Mucosa of descending colon (tissue), 3 donors: ENCODE data around the gene OXLD1. TPM values are rescaled to one million over a fixed set of nuclear protein-coding genes. Genes with fewer than 3 reads are reported as not detected.

Experiments
- ATAC-seq: fragments of 200-7000 bp; cut with Tn5 transposase; one replicate; pipeline ENCODE4 v1.9.1; 2020; ENCODE audit warnings: mild to moderate bottlenecking, moderate library complexity
- DNase-seq, 3 donors: peaks; one replicate each; pipeline ENCODE4 v3.0.0-alpha.2; 2020
- H3K36me3 ChIP-seq: fragments of 200-600 bp; one replicate; pipeline ENCODE4 v1.8.0; 2021; ENCODE audit warnings: low read depth, mild to moderate bottlenecking
- H3K4me1 ChIP-seq: fragments of 200-600 bp; one replicate; pipeline ENCODE4 v1.8.0; 2021; ENCODE audit warnings: low read depth, mild to moderate bottlenecking
- H3K4me3 ChIP-seq: fragments of 200-600 bp; one replicate; pipeline ENCODE4 v1.8.0; 2021; ENCODE audit warnings: mild to moderate bottlenecking
- H3K9me3 ChIP-seq: fragments of 200-600 bp; one replicate; pipeline ENCODE4 v1.8.0; 2021; ENCODE audit warnings: mild to moderate bottlenecking
- CTCF ChIP-seq: fragments of 200-600 bp; IDR thresholded peaks from one replicate; pipeline ENCODE4 v1.8.0; 2022; ENCODE audit warnings: antibody characterized with exemption, mild to moderate bottlenecking
- intact Hi-C, 2 donors: fragments of 100-400 bp; cut with DNase I in 1 of 2; cut with micrococcal nuclease in 1 of 2; formaldehyde crosslinking; loops; one replicate each; pipeline versions ENCODE4 v1.11.0 to v1.11.1; 2022; cut with DNase I, micrococcal nuclease
- total RNA-seq, 3 donors: library from RNA; stranded (reverse); fragmentation: NEBNext Ultra II Directional in 2 of 3; extraction: Animal tissue kit (Norgen Biotek cat#: 25700) in 2 of 3; gene quantifications; one replicate each; pipeline versions ENCODE4 v1.2.1 to v1.2.4, GENCODE V29; 2021 to 2023
- donor health status: DM: no; HTN: no; CAD: no; lungs with moderate emphysema.
- donor health status: DM: no; HTN: no; CAD: no.
- donor health status: DM: no; HTN: yes; CAD: no.

The OXLD1 gene
- total RNA-seq, 3 donors from 2014 or later: 26.3 to 27.5 (median 26.8) TPM

- peaks cover 29% of the 10 kb centered on the region for H3K4me1 ChIP-seq
- intact Hi-C loops: no loop called here
- no peaks in the 10 kb centered on the region for H3K36me3 ChIP-seq
- DNase-seq: peak in 1 of 3 donors; percentile 33
- ATAC-seq: peak; percentile 39
- no peaks in the 10 kb centered on the region for H3K9me3 ChIP-seq
- H3K4me3 ChIP-seq: peak overlapping the region; percentile 97
- no peak for TF ChIP-seq CTCF
Measured at GRCh38 chr17:81703747-81704654, 37.6 kb upstream of the OXLD1 start.

GRCh38 chr17:81702934-81703746 is 36.7 kb upstream of the OXLD1 start, which contains the start of gene MRPL12:
Gene MRPL12, plus strand, starts transcription at chr17:81703367. Its CDS starts 135 bp downstream, at chr17:81703502.
- intact Hi-C loops: no loop called here
- peaks cover 29% of the 10 kb centered on the region for H3K4me1 ChIP-seq
- ATAC-seq (peak; percentile 96), DNase-seq (peak; percentile 95 to 96 (median 96))
- no peak for TF ChIP-seq CTCF
- H3K36me3 ChIP-seq: no peaks in the 10 kb centered on the region
- no peaks in the 10 kb centered on the region for H3K9me3 ChIP-seq
- H3K4me3 ChIP-seq: peak within 1 kb of the TSS; percentile 97

- no peak for TF ChIP-seq CTCF
- peak in 2 of 3 donors; percentile 11 to 48 for DNase-seq
- H3K36me3 ChIP-seq: peaks cover 3% of the 10 kb centered on the region
Measured at GRCh38 chr17:81701288-81702071, 35.1 kb upstream of the OXLD1 start.

GRCh38 chr17:81700353-81701287 is 34.2 kb upstream of the OXLD1 start:
- H3K4me1 ChIP-seq: peaks cover 29% of the 10 kb centered on the region
- H3K4me3 ChIP-seq: no peak overlapping the region
- TF ChIP-seq CTCF: no peak
- no peaks in the 10 kb centered on the region for H3K9me3 ChIP-seq
- intact Hi-C loops: no loop called here
- peaks cover 6% of the 10 kb centered on the region for H3K36me3 ChIP-seq
- DNase-seq (peak in 1 of 3 donors; percentile 54), ATAC-seq (no peak)

More at GRCh38 chr17:81701288-81702071, 35.1 kb upstream of the OXLD1 start:
- Histone ChIP-seq H3K4me1 (peaks cover 29% of the 10 kb centered on the region), H3K4me3 (no peak overlapping the region), H3K9me3 (no peaks in the 10 kb centered on the region)
- intact Hi-C loops: no loop called here
- no peak for ATAC-seq
